Stimulated activated CD4-positive, alpha-beta T cell treated with anti-CD3 and anti-CD28 coated beads, TNF-alpha, amount 100 ng/mL, for 24 hours (primary cell): ENCODE measurements around the gene ADAM11.
"Not testable (repeated sequence)": the region's sequence is repeated elsewhere in the genome, so short reads cannot be mapped to it uniquely, and the experiment has no call there.

ENCODE experiments used
- DNase-seq, 3 experiments: peaks; one replicate each; pipeline ENCODE4 v3.0.0-alpha.2; 2020; ENCODE audit warnings: low read depth in 3 of 3

Gene ADAM11

DNA sequence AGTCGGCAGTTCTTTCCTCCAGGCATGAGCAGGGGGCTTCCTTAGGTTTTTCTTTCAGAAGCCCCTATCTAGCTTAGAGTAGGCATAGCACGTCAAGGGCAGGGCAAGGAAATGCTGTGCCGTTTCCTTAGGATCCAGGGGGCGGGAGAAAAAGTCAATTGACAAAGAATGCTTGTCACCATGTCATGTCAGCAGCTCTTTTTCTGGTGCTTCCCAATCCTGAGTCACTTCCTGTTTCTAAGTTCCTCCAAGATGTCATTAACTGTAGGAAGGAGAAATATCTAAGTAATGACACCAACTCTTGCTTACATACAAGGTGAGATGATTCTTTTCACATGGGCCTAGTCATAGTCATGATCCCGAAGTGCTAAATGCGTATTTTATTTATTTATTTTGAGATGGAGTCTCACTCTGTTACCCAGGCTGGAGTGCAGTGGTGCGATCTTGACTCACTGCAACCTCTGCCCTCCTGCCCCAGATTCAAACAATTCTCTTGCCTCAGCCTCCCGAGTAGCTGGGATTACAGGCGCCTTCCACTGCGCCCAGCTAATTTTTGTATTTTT, 36.1 kb downstream of the ADAM11 start:
- DNase-seq = no peak

DNA sequence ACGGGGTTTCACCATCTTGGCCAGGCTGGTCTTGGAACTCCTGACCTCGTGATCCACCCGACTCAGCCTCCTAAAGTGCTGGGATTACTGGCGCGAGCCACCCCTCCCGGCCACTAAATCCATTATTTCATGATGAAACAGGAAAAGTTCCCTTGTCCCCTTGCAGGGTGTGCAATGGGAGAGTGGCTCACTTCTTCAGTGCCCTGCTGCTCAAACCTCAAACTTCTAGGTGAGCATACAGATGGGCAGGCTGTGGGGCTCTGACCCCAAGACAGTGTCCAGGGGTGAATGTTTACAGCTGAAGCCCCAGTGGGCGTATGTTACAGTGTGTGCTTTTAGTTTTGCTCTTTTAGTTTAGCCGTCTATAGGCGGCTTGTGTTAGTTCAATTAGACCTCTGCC, 36.6 kb downstream of the ADAM11 start:
- DNase-seq = no peak

DNA sequence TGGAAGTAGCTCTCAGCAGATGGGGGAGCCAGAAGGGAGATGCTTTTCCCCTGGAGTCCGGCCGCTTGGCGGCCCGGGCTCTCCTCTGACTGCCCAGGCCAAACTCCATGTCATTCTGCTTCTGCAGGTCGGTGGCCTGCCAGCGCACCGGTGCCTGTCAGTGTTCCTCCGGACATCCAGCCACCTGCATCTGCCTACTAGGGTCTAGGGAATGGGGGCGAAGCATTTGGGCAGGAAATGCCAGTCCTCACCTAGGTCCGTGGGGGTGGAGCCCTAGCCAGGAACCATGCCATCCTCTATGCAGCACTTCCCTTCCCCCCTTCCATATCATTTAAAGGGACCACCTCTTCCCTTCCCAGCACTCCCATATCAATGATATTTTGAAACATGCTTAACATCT, 37.1 kb downstream of the ADAM11 start:
- no peak for DNase-seq

DNA sequence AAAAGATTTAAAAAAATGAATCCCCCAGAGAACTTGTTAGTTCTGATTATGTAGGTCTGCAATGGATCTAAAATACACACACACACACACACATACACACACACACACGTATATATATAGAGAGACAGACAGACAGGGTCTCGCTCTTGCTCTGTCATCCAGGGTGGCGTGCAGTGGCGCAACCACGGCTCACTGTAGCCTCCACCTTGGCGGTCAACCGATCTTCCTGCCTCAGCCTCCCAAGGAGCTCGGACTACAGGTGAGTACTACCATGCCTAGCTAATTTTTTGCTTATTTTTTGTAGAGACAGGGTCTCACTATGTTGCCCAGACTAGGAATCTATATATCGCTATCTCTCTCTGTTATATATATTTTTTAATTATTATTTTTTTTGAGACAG, 37.9 kb downstream of the ADAM11 start:
- no peak for DNase-seq

DNA sequence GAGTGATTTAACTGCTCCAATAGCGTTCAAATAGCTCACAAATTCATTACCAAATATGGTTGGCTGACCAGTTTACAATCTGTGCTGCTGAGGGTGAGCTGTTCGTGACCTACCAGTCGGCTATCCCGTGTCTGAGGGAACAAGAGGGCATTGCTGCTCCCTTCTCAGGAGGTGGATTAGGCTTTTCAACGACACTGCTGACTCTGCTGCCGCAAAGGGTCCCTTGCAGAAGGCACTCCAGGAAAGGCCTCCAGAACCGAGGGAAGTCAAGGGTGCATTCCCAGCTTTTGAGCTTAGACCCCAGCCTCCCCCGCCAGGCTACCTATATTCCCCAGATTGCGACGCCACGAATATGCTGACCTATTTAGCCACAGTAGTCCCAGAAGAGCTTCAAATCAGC, 39.0 kb downstream of the ADAM11 start:
- no peak for DNase-seq

DNA sequence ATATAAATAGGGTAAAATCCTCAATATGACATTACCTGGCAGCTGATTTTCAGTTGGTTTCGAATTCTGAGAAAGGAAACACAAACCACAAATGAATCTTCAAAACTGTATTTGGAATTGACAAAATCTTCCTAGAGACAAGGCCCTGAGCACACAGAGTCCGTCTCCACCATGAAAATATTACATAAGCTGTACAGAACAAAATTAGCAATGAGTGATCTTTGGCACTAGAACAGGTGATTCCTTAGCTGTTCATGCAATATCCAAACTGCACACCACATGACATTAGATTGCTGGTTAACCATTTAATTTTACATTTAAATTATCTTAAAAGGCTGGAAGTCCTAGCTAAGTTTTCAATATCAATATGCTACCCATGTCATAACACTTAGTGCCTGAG, 39.6 kb downstream of the ADAM11 start:
- no peak for DNase-seq

DNA sequence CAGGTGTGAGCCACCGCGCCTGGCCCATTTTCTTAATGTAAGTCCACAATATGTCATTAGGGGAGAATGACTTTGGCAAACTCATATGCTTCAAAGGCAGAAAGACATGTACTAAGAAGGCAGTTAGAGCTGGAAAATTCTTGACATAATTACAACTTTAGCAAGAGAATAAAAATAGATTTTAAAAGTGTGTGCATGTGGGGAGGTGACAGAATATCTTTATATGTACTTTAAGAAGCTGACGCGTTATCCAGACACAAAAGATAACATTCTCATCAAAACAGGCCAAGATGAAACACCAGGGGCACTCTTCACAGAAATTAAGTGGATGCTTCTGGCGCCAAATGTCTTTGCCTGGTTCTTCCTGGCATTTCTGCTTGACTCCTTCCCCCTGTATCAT, 43.1 kb downstream of the ADAM11 start:
- no peak for DNase-seq

DNA sequence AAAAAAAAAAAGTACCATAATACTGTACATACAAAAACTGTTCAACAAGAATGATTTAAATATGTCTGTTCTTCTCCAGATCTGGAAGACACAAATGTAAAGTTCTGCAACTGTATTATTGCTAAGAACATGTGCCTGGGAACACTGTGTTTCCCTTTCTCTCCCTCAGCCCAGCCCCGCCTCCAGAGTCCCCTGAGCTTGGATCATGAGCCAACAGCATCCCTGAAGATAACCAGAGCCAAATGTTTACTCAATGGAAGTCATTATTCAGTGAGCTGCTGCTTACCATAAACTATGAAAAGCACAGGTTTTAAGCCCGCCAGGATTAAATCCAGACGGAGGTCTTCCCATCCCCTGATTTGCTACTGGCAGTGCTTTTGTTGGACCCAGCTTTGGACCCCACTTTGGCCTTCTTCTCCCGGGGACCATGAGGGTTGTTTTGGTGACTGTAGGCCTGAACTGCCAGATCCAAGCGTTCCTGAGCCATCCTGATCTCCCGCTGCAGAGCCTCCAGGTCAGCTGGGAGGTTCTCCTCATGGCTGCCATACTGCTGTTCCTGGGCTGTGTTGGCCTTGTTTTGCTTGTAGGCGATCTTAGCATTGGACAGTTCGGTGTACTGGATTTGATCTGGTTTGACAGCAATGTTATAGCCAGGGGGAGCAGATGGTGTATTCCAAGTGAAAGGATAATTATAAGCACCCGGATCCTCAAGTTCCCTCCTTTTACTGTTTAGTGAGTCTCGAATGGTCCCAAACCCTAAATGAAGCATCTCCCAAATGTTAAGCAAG, 45.7 kb downstream of the ADAM11 start:
- DNase-seq = no peak

DNA sequence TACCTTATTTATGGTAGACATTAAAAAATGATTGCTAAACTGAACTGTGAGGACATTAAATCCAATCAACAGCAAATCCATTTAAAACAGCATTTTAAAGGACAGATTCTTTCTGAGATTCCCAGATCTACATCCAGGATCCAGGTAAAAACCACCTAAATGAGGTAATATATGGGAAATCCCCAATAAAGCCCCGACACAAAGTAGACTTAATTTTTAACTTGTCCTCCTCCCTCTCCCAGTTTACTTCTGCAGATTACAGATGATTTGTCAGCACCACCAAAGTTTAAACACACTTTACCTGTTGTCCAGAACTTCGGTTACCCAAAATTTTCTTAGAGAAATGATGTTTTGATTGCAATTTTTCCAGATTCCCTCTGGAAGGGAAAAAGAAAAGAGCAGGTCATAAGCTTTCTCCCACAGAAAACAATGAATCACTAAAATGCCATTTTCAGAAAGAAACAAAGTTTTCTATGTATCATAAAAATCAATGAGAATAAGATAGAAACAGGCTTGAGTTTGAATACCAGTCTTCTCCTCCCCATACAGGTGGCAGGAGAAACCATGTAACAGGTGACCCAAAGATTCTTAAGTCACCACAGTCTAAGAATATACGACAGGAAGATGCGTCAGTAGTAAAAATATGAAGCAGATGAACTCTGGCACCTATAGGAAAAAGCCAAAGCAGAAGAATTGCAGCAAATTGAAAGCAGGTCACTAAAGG, 48.5 kb downstream of the ADAM11 start:
- no peak for DNase-seq

DNA sequence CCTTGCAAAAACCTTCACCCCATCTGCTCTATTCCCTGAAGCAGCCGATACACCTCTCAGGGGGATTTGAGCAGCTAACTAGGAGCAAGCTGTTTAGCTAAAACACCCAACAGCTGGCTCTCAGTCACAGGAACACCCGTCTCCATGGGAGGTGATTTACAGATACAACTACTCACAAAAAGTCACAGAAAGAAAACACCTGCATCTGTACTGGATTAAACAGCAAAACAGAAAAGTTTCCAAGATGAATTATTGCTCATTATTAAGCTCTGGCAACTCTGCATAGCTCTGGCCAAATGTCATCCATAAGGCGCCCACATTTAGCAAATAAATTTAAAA, 49.0 kb downstream of the ADAM11 start:
- no peak for DNase-seq

DNA sequence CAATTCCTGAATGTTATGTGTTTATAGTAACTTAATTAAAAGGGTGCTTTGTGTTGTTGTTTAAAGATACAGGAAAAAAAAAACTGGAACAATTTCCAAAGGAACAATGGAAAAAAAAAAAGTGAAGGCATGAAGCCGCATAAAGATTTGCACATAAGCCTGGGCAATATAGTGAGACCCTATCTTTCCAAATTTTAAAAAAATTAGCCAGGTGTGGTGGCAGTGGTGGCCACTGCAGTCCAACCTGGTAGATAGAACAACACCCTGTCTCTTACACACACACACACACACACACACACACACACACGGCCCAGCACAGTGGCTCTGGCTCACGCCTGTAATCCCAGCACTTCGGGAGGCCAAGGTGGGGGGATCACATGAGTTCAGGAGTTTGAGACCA, 49.4 kb downstream of the ADAM11 start:
- no peak for DNase-seq

DNA sequence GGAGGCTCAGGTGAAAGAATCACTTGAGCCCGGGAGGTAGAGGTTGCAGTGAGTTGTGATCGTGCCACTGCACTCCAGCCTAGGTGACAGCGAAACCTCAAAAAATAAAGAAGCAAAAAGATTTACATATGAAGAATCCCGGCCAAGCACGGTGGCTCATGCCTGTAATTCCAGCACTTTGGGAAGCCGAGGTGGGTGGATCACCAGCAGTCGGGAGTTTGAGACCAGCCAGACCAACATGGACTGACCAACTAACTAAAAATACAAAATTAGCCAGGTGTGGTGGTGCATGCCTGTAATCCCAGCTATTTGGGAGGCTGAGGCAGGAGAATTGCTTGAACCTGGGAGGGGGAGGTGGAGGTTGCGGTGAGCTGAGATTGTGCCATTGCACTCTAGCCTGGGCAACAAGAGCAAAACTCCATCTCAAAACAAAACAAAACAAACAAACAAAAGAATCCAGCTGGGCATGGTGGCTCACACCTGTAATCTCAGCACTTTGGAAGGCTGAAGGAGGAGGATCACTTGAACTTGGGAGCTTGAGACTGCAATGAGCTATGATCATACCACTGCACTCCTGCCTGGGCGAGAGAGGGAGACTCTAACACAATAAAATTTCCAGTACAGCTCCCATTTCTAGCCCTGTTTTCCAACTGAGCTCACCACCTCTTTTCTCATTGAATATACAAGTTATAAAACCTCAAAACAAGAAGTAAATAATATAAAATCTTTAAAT, 50.0 kb downstream of the ADAM11 start:
- DNase-seq = not testable (repeated sequence)

DNA sequence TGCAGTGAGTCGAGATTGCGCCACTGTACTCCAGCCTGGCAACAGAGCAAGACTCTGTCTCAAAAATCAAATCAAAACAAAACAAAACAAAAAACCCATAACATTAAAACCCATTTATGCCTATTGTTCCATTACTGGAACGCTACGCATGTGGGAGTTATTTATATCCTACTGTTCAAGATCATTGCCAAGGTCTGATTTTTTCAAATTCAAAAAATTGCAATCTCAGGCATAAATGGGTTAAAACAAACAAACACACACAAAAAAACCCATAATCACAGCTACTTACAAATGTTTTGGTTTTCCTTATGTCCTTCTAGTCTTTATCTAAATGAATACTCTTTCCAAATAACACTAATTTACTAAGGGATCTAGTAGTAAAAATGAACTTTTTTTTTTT, 53.5 kb downstream of the ADAM11 start:
- DNase-seq = no peak

DNA sequence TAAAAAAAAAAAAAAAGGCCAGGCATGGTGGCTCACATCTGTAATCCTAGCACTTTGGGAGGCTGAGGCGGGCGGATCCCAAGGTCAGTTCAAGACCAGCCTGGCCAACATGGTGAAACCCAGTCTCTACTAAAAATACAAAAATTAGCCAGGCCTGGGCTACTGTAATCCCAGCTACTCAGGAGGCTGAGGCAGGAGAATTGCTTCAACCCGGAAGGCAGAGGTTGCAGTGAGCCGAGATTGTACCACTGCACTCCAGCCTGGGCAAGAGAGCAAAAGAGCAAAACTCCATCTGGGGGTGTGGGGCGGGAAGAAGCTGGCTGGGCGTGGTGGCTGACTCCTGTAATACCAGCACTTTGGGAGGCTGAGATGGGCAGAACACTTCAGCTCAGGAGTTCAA, 59.7 kb downstream of the ADAM11 start:
- not testable (repeated sequence) for DNase-seq

DNA sequence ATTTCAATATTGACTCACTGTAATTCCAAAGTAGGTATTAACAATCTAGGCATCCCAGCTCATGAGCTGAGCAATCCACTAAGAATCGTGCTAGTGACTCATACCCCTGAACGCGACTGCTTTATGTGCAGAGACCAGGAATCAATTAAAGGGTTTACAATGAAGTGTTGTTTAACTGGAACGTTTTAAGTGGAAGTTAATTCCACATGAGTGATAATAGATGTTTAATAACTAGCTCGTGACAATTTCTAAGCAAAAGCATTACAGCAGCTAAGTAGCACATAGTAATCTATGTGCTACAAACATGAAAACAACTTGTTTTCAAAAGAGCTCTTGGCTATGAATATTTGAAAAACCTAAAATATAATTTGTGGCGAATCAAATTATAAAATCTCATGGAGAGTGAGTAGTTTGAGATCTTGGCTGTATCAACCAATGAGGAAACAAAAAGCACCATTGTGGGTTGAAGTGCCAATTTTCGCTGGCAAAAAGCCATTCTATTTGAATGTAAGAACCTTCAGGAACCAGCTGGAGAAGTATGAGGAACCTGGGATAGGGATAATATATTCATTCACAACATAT, 61.9 kb downstream of the ADAM11 start:
- no peak for DNase-seq

DNA sequence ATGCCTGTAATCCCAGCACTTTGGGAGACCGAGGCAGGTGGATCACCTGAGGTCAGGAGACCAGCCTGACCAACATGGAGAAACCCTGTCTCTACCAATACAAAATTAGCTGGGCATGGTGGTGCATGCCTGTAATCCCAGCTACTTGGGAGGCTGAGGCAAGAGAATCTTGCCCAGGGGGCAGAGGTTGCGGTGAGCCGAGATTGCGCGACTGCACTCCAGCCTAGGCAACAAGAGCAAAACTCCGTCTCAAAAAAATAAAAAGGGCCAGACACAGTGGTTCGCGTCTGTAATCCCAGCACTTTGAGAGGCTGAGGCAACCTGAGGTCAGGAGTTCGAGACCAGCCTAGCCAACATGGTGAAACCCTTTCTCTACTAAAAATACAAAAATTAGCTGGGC, 66.4 kb downstream of the ADAM11 start:
- DNase-seq = not testable (repeated sequence)

DNA sequence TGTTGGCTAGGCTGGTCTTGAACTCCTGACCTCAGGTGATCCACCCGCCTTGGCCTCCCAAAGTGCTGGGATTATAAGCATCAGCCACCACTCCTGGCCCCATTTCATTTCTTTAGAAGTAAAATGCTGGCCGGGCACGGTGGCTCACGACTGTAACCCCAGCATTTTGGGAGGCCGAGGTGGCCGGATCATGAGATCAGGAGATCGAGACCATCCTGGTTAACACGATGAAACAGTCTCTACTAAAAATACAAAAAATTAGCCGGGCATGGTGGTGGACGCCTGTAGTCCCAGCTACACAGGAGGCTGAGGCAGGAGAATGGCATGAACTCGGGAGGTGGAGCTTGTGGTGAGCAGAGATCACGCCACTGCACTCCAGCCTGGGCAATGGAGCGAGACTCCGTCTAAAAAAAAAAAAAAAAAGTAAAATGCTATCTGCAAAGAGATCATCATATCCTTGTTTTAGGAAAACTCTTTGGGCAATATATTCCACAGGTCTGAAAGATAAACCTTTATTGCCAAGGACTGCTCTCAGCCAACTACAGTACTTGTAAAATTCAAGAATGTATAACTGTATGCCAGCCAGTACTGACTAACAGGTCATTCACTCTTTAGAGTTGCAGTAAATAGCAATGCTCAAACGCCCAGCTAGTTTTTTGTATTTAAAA, 67.5 kb downstream of the ADAM11 start:
- DNase-seq = no peak

DNA sequence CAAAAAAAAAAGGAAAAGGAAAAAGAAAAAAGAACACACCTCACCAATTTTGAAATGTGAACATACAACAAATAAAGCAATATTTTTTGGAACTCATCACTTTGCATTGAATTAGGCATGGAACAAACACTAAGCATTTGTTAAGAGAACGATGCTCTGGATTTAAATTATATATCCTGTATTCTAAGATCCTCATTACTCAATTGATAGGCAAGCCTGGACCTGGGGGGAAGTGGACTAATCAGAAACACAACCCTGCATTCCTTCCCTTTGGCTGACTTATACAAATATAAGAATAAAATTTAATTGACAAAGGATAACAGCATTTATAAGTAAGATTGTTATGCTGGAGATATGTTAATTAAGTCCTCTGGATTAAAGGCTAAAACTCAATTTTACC, 69.1 kb downstream of the ADAM11 start:
- DNase-seq = no peak

DNA sequence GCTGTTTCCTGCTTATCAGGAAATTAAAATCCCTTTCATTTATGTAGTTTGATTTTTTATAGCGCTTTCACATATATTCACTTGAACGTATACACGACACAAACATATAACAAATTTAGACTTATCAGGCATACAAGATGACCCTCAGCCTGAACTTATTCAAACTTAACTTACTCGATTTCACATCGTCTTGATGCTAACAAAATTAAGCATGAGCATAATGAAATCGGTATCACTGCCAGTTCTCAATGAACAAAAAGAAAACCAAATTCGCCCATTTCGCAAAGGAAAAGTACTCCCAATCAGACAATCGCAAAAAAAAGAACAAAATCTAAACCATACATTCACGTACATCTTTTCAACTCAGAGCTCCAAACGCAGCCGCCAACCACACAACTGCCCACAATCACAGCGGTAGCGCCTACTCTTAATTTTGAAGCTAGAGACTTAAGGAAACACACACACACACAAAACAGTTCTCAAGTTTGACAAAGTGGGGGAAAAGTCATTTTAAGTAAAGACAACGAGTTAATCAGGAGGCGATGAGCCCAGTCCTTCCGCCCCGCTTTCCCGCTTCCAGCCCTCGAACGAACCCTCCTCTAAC, 70.2 kb downstream of the ADAM11 start:
- DNase-seq = no peak

DNA sequence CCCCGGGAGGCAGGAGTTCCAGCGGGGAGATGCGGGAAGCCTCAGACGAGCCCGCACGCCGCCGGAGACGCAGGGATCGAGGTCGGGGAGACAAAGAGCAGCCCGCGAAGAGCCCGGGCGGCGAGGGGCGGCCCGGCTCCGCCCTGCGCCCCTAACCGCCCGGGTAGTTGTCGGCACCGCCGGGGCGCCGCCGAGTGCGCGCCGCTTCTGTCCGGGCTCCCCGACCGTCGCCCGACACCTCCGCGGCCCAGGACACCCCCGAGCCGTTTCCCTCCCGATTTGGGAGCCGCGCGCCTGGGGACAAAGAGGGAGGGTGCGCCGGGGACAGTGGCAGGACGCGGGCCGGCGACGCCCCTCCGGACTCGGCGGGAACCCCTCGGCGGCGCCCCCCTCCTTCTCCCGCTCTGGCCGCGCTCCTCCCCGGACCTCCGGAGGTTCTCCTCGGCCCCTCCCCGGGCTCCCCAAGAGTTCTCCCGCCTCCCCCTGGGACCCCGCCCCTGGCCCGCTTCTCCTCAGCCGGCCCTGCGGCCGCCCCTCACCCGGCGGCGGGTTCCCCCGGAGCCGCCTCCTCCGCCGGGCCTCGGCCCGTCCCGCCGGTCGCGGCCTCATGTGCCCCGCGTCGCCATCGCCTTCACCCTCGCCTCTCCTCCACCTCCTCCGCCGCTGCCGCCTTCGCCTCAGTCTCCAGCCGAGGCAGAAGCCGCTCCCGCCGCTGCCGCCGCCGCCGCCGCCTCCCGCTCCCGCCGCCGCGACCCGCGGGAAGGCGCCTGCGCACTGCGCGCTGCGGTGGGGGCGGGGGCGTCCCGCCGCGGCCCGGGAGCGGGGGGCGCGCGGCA, 71.0 kb downstream of the ADAM11 start, which contains the start of gene GJC1:
Gene GJC1, minus strand, starts transcription at position 765 of the 836 bp plus-strand sequence. CDS start 24,470 bp downstream, outside the sequence.
- DNase-seq = peak in 1 of 3 experiments; percentile 28
